Esophagus (tissue), 2 donors: ENCODE measurements around the gene RBM39. TPM values are rescaled to one million over a fixed set of nuclear protein-coding genes. Genes with fewer than 3 reads are reported as not detected.

Source experiments
- H3K27ac ChIP-seq, 2 donors: one replicate each; pipeline ENCODE4 v1.5.1; 2013; ENCODE audit warnings: low read depth in 2 of 2, mild to moderate bottlenecking in 2 of 2, inconsistent platforms in 1 of 2, low read length in 1 of 2, moderate library complexity in 1 of 2
- H3K27me3 ChIP-seq, 2 donors: one replicate each; pipeline ENCODE4 v1.6.1; 2013; ENCODE audit warnings: low read length in 2 of 2, control low read depth in 1 of 2, mild to moderate bottlenecking in 1 of 2; ENCODE audit not compliant: insufficient read depth in 2 of 2, control insufficient read depth in 1 of 2
- H3K36me3 ChIP-seq, 2 donors: one replicate each; pipeline ENCODE4 v1.6.1; 2013; ENCODE audit warnings: low read length in 1 of 2; ENCODE audit not compliant: control insufficient read depth in 2 of 2, insufficient read depth in 2 of 2
- H3K4me1 ChIP-seq, 2 donors: one replicate each; pipeline ENCODE4 v1.6.1; 2013; ENCODE audit warnings: low read length in 1 of 2; ENCODE audit not compliant: control insufficient read depth in 2 of 2, insufficient read depth in 2 of 2
- H3K4me3 ChIP-seq, 2 donors: one replicate each; pipeline ENCODE4 v1.5.1; 2013; ENCODE audit warnings: low read length in 2 of 2, mild to moderate bottlenecking in 2 of 2, low read depth in 1 of 2, moderate library complexity in 1 of 2
- H3K9me3 ChIP-seq, 2 donors: one replicate each; pipeline ENCODE4 v1.6.1; 2013; ENCODE audit warnings: mild to moderate bottlenecking in 2 of 2, low read depth in 1 of 2, low read length in 1 of 2, moderate library complexity in 1 of 2; ENCODE audit not compliant: control insufficient read depth in 2 of 2, insufficient read depth in 1 of 2
- WGBS, 2 donors: extraction: QIAGEN DNeasy Blood & Tissue Kit; methylation state at CpG; one replicate each; pipeline ENCODE4 v1.1.7; 2013; 5-methylcytosine and 5-hydroxymethylcytosine counted together
- polyA plus RNA-seq, 2 donors: library from polyadenylated mRNA; stranded (reverse); fragments of 200-250 nt; gene quantifications; one replicate each; pipeline ENCODE4 v1.2.3, GENCODE V29; 2013
- donor health status: healthy with polysubstance abuse.
- donor health status: Bipolar disorder and iron deficiency.

RBM39 gene
- polyA plus RNA-seq, 2 donors, result 164 to 335 TPM

DNA sequence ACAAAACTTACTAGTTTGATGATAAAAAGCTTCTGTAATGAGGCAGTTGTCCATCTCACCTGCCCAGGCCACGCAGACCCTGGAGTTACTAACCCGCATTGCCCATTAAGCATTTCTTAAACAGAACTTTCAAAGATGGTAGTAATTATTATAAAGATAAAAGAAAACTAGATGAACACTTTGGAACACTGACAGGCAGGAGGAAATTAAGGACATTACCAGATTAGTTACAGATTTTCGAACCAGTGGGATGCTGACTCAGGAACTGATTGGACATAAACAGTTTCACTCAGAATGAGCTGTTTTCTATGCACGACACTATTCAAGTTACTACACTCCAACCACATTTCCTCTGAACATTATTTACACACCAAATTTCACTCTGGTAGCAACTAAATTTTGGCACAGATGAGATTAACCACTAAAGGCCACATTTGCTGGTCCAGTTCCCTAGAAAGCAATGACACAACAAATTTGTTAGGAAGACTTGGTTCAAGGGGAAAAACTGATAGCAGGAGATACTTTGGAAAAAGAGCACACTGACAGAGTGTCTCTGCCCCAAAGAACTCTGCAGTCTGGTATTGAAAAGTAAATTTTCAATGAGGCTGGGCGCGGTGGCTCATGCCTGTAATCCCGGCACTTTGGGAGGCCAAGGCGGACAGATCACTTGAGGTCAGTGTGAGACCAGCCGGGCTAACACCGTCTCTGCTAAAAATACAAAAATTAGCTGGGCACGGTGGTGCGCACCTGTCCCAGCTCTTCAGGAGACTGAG lies 39.8 kb downstream of the RBM39 start:
- WGBS, 2 donors, result 80 to 82% methylated on average over 12 of the region's 12 CpGs
- Histone ChIP-seq H3K36me3 (peaks cover 0 to 12% of the 10 kb centered on the region in 2 donors), H3K27ac (peak overlapping the region in 1 of 2 donors; percentile 3)

GRCh38 chr20:35700625-35701148 lies 41.4 kb downstream of the RBM39 start:
- peak overlapping the region in 1 of 2 donors; percentile 75 for H3K4me3 ChIP-seq
- peaks cover 0 to 2% of the 10 kb centered on the region in 2 donors for H3K9me3 ChIP-seq
- H3K4me1 ChIP-seq, result peaks cover 4 to 9% of the 10 kb centered on the region in 2 donors
- no peaks in the 10 kb centered on the region for H3K27me3 ChIP-seq
- 88 to 92% methylated on average over 7 of the region's 7 CpGs for WGBS, 2 donors
- H3K36me3 ChIP-seq, result peaks cover 0 to 8% of the 10 kb centered on the region in 2 donors
- no peak overlapping the region for H3K27ac ChIP-seq

More for the DNA sequence above, 39.8 kb downstream of the RBM39 start:
- no peaks in the 10 kb centered on the region for H3K27me3 ChIP-seq
- H3K4me1 ChIP-seq, result peaks cover 4 to 9% of the 10 kb centered on the region in 2 donors
- no peak overlapping the region for H3K4me3 ChIP-seq
- peaks cover 0 to 2% of the 10 kb centered on the region in 2 donors for H3K9me3 ChIP-seq

DNA sequence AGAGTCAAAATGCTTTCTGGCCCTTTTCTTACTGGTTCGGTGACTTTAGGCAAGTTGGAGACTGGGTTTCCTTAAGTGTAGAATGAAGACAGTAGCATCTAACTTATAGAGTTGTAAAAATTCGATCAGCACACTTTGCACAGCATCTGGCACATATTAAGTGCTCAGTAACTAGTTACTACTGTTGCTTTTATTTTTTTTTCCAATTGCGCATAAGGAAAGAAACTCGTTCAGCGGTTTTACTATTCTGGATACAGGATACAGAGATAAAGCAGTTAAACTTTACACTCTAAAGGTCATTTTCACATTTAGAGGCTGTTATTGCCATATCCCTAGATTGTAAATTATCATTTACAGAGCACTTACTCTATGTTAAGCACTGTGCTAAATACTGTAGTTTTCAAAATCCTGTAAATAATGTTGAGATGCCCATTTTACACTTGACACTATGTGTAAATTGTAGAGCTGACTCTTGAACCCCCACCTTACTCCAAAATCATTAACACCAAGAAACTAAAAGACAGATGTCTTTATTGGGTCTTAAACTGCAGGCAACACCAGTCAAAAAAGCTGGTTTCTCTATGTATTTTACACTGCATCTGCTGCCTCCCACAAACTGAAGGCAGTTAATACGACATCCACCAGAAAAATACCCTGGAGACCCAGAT lies 42.0 kb downstream of the RBM39 start:
- 18 to 19% methylated on average over 6 of the region's 6 CpGs for WGBS, 2 donors
- Histone ChIP-seq H3K27ac (peak overlapping the region; percentile 94 to 98), H3K4me1 (peaks cover 4 to 9% of the 10 kb centered on the region in 2 donors), H3K4me3 (peak overlapping the region; percentile 75 to 96), H3K27me3 (no peaks in the 10 kb centered on the region), H3K36me3 (peaks cover 0 to 11% of the 10 kb centered on the region in 2 donors), H3K9me3 (peaks cover 0 to 2% of the 10 kb centered on the region in 2 donors)

DNA sequence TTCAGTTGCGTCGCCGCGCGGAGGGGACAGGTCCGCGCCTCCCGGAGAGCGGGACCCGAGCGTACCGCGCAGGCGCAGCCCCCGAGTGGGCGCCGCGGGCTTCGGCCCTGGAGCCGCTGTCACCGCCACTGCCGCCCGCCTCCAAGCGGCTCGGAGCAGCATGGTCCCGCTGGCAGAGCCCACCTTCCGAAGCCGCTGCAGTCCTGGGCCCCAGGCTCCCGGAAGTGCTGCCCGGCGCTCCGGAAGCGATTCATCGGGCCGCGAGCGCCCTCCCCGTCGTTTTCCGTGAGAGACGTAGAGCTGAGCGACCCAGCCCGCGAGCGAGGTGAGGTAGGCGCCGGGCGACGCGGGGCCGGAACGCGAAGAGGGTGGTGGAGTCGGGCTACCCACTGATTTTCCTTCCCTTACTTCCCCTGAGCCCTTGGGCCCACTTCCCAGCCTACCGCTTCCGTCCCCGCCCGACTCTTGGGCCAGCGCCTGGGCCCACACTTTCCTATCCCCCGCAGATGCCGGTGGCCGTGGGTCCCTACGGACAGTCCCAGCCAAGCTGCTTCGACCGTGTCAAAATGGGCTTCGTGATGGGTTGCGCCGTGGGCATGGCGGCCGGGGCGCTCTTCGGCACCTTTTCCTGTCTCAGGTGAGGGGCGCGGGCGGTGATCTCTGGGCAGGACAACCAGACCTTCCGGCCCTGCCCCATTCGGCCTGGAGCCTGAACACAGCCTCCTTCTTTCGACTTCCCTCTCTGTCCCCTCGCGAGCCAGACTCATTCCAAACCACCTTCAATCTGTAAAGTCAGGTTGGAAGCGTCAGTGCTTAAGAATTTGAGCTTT lies 42.7 kb downstream of the RBM39 start, which contains the start of the genes NFS1 and ROMO1:
TSS of gene NFS1 (minus strand) at position 226 of the 830 bp plus-strand sequence. CDS start at position 162, 64 bp downstream.
TSS of gene ROMO1 (plus strand) at position 279 of the 830 bp plus-strand sequence. CDS start at position 507, 228 bp downstream.
- Histone ChIP-seq H3K27ac (peak within 1 kb of the TSS; percentile 94 to 98), H3K27me3 (no peaks in the 10 kb centered on the region), H3K9me3 (peaks cover 0 to 2% of the 10 kb centered on the region in 2 donors), H3K4me3 (peak within 1 kb of the TSS; percentile 75 to 96), H3K36me3 (peaks cover 0 to 12% of the 10 kb centered on the region in 2 donors), H3K4me1 (peaks cover 4 to 9% of the 10 kb centered on the region in 2 donors)
- WGBS, 2 donors, result 0% methylated on average over 69 to 81 of the region's 81 CpGs

DNA sequence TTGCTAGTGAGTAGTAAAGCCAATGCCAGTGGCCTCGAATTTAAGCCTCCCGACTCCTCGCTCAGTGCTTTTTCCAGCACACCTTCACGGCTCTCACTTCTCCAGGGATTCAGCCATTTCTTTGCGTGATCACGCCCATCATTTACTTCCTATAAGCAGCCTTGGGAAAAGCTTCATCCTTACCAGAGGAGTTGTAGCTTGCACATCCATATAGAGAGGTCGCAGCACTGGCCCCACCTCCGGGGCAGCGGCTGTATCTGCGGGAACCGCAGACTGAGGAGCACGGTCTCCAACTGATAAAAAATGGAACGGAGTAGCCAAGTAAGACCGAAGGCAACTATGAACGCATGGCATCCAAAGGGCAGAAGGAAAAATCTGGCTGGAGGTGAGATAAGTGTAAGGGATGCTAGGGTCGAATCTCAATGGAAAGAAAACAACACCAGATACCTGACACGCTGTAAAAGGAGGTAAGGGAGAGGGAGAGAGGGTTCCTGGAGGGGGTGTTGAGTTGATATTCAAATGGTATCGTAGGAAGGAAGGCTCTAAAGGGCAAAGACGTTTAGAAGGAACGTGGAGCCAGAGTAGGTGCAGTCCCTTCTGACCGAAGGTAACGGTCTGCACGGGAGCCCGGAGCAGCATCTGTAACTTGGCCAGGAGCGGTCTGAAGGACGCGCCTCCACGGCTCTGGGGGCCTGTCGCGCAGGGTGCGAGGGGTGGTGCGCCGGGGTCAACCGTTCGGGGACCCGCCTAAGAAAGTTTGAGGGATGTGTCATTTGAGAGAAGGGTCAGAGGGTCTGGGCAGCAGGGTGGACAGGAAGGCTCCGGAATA lies 43.5 kb downstream of the RBM39 start:
- Histone ChIP-seq H3K9me3 (peaks cover 0 to 2% of the 10 kb centered on the region in 2 donors), H3K27me3 (no peaks in the 10 kb centered on the region), H3K4me1 (peaks cover 4 to 9% of the 10 kb centered on the region in 2 donors), H3K36me3 (peaks cover 4 to 12% of the 10 kb centered on the region in 2 donors), H3K27ac (peak overlapping the region; percentile 94 to 98), H3K4me3 (peak overlapping the region; percentile 75 to 96)
- 4 to 5% methylated on average over 37 of the region's 37 CpGs for WGBS, 2 donors

DNA sequence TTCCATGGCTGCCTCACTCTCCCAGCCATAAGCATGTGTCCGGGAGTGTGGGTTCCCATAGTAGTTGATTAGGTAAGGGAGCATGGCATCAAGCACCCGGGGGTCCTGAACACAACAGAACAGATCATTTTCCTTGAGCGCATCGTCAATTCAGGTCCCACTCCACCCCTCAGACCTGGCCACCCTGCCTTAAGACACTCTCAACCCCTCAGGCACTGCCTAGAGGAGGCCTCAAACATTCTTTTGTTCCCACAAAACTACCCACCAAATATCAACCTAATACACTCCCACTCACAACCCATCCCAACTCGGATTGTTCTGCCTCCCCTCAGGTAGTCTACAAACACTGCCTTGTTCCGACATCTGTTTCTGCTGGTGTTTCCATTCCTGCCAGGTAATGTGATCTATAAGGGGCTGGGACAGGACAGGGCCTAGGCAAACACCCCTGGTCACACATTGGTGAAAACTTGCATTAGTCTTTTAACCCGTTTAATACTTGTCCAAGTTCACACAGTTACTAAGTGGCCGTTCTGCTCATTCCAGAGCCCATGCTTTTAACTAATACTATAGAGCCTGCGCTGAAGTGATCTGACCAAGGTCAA lies 44.3 kb downstream of the RBM39 start:
- H3K36me3 ChIP-seq, result peaks cover 4 to 12% of the 10 kb centered on the region in 2 donors
- 68 to 70% methylated on average over 9 of the region's 9 CpGs for WGBS, 2 donors
- peaks cover 4 to 9% of the 10 kb centered on the region in 2 donors for H3K4me1 ChIP-seq
- H3K4me3 ChIP-seq, result peak overlapping the region; percentile 75 to 96
- H3K9me3 ChIP-seq, result peaks cover 0 to 2% of the 10 kb centered on the region in 2 donors
- H3K27ac ChIP-seq, result no peak overlapping the region
- H3K27me3 ChIP-seq, result no peaks in the 10 kb centered on the region

GRCh38 chr20:35695978-35696377 lies 46.1 kb downstream of the RBM39 start:
- H3K9me3 ChIP-seq, result peaks cover 0 to 2% of the 10 kb centered on the region in 2 donors
- H3K4me3 ChIP-seq, result no peak overlapping the region
- WGBS, 2 donors, result 85 to 92% methylated on average over 4 of the region's 4 CpGs
- peaks cover 4% of the 10 kb centered on the region in 2 donors for H3K36me3 ChIP-seq
- H3K4me1 ChIP-seq, result peaks cover 4 to 9% of the 10 kb centered on the region in 2 donors
- no peak overlapping the region for H3K27ac ChIP-seq
- no peaks in the 10 kb centered on the region for H3K27me3 ChIP-seq

DNA sequence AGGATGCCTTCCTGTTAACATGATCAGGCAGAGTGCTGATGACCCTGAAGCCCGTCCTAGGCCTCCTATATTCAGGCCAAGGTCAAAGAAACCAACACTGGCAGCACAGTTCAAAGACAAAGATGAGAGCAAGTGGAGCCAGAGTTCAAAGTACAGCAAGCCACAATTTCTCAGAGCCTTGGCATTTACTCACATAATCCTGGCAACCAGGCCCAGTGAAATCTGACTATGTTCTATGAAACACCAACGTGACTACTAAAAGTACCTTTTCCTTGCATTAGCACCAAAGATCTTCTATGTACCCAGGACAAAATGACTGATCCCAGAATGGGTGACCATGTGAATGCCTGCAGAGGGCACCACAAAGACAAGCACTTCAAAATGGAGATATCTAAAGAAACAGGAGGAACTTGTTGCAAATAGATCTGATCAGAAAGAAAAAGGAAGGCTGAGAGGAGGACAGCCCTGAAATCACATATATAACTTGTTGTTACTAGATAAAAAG lies 46.8 kb downstream of the RBM39 start:
- no peak overlapping the region for H3K4me3 ChIP-seq
- no peak overlapping the region for H3K27ac ChIP-seq
- no peaks in the 10 kb centered on the region for H3K27me3 ChIP-seq
- peaks cover 4 to 9% of the 10 kb centered on the region in 2 donors for H3K4me1 ChIP-seq
- peaks cover 6% of the 10 kb centered on the region in 2 donors for H3K36me3 ChIP-seq
- 80 to 84% methylated on average over 2 of the region's 2 CpGs for WGBS, 2 donors
- peaks cover 0 to 2% of the 10 kb centered on the region in 2 donors for H3K9me3 ChIP-seq
